Subcutaneous abdominal adipose tissue (tissue), 5 donors: ENCODE results near the gene MINDY2.
"Not testable (repeated sequence)": the region's sequence is repeated elsewhere in the genome, so short reads cannot be mapped to it uniquely, and the experiment has no call there.

Experiments
- H3K27ac ChIP-seq: one replicate; pipeline ENCODE4 v1.7.0; 2013; ENCODE audit warnings: low read depth, mild to moderate bottlenecking, inconsistent platforms, low read length, moderate library complexity
- H3K27me3 ChIP-seq, 5 donors: one replicate each; pipeline ENCODE4 v1.7.0; 2013; ENCODE audit warnings: low read length in 5 of 5, inconsistent platforms in 1 of 5; ENCODE audit not compliant: control insufficient read depth in 5 of 5, insufficient read depth in 4 of 5
- H3K36me3 ChIP-seq, 5 donors: one replicate each; pipeline ENCODE4 v1.7.0; 2013; ENCODE audit warnings: low read length in 5 of 5; ENCODE audit not compliant: control insufficient read depth in 5 of 5, insufficient read depth in 5 of 5
- H3K4me1 ChIP-seq, 5 donors: one replicate each; pipeline ENCODE4 v1.7.0; 2013; ENCODE audit warnings: low read length in 5 of 5, mild to moderate bottlenecking in 3 of 5, moderate library complexity in 1 of 5; ENCODE audit not compliant: control insufficient read depth in 5 of 5, insufficient read depth in 5 of 5
- H3K4me3 ChIP-seq, 5 donors: one replicate each; pipeline ENCODE4 v1.7.0; 2013; ENCODE audit warnings: low read length in 5 of 5, low read depth in 1 of 5
- H3K9ac ChIP-seq, 5 donors: one replicate each; pipeline ENCODE4 v1.7.0; 2013; ENCODE audit warnings: low read length in 5 of 5, mild to moderate bottlenecking in 4 of 5, moderate library complexity in 3 of 5
- H3K9me3 ChIP-seq, 5 donors: one replicate each; pipeline ENCODE4 v1.7.0; 2013; ENCODE audit warnings: low read length in 5 of 5; ENCODE audit not compliant: control insufficient read depth in 5 of 5
- donor health status: healthy.
- donor health status: healthy.
- donor health status: healthy.
- donor health status: healthy.
- donor health status: healthy.

The MINDY2 gene

GRCh38 chr15:58805095-58805494, 34.0 kb downstream of the MINDY2 start:
- Histone ChIP-seq H3K9ac (no peak overlapping the region), H3K36me3 (peaks cover 0 to 4% (median 3%) of the 10 kb centered on the region in 5 donors), H3K27me3 (no peaks in the 10 kb centered on the region), H3K27ac (no peak overlapping the region), H3K9me3 (no peaks in the 10 kb centered on the region), H3K4me3 (no peak overlapping the region), H3K4me1 (no peaks in the 10 kb centered on the region)

GRCh38 chr15:58823267-58823666, 52.2 kb downstream of the MINDY2 start:
- not testable (repeated sequence) for H3K27me3 ChIP-seq
- H3K36me3 ChIP-seq: peaks cover 0 to 14% (median 3%) of the 10 kb centered on the region in 5 donors

DNA sequence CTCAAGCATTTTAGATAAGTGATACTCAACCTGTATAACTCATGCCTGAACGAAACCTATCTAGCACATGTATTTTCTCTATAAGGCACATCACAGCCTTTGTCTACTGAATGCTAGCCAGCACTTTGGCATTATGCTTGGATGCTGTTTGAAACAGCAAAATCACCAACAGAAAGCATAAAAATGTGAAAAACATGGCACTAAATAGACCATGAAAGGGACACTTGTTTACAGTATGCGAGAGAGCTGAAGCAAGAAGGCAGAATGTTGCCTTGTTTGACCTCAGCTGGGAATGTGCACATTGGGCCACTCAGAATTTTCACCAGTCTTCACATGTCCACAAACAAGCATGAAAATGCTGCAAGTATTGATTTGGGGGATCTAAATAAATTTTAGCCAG, 59.5 kb downstream of the MINDY2 start:
- Histone ChIP-seq H3K27ac (no peak overlapping the region), H3K9me3 (no peaks in the 10 kb centered on the region), H3K36me3 (peaks cover 7 to 13% (median 10%) of the 10 kb centered on the region in 5 donors), H3K4me1 (peaks cover 0 to 5% (median 4%) of the 10 kb centered on the region in 5 donors), H3K27me3 (no peaks in the 10 kb centered on the region), H3K9ac (no peak overlapping the region), H3K4me3 (no peak overlapping the region)

More at GRCh38 chr15:58823267-58823666, 52.2 kb downstream of the MINDY2 start:
- not testable (repeated sequence) for H3K4me3 ChIP-seq, H3K9me3 ChIP-seq, H3K4me1 ChIP-seq, H3K9ac ChIP-seq, H3K27ac ChIP-seq

DNA sequence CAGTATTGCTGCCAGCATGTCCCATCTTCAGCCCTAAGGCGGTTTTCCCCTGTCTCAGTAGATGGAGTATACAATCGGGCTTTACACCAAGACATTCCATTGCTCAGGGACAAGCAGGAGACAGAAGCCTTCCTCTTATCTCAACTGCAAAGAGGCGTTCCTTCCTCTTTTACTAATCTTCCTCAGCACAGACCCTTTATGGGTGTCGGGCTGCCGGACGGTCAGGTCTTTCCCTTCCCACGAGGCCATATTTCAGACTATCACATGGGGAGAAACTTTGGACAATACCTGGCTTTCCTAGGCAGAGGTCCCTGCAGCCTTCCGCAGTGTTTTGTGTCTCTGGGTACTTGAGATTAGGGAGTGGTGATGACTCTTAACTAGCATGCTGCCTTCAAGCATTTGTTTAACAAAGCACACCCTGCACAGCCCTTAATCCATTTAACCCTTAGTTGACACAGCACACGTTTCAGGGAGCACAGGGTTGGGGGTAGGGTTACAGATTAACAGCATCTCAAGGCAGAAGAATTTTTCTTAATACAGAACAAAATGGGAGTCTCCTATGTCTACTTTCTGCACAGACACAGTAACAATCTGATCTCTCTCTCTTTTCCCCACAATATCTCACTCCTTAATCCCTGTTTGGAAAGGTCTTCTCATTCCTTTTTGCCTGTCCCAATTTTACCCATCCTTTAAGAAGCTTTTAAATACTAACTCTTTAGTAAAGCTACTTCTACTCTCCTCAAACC, 62.8 kb downstream of the MINDY2 start:
- H3K36me3 ChIP-seq: peaks cover 4 to 13% (median 10%) of the 10 kb centered on the region in 5 donors
- H3K9ac ChIP-seq, H3K4me3 ChIP-seq, H3K4me1 ChIP-seq, H3K27ac ChIP-seq, H3K27me3 ChIP-seq, H3K9me3 ChIP-seq: not testable (repeated sequence)

DNA sequence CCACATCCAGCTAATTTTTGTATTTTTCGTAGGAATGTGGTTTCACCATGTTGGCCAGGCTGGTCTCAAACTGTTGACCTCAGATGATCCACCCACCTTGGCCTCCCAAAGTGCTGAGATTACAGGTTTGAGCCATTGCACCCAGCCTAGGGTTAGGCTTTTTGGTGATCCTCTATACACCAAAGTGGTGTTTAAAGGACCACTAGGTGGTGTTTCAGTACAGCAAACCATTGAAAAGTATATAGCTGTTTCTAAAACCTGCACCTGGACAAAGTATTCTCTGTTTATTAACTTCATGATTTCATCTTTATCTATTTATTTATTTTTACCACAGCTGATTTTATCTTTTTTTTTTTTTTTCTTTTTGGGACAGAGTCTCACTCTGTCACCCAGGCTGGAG, 68.4 kb downstream of the MINDY2 start:
- no peaks in the 10 kb centered on the region for H3K4me1 ChIP-seq
- H3K27me3 ChIP-seq: no peaks in the 10 kb centered on the region
- no peak overlapping the region for H3K9ac ChIP-seq
- no peaks in the 10 kb centered on the region for H3K9me3 ChIP-seq
- no peak overlapping the region for H3K27ac ChIP-seq
- peaks cover 0 to 7% (median 0%) of the 10 kb centered on the region in 5 donors for H3K36me3 ChIP-seq
- H3K4me3 ChIP-seq: no peak overlapping the region

DNA sequence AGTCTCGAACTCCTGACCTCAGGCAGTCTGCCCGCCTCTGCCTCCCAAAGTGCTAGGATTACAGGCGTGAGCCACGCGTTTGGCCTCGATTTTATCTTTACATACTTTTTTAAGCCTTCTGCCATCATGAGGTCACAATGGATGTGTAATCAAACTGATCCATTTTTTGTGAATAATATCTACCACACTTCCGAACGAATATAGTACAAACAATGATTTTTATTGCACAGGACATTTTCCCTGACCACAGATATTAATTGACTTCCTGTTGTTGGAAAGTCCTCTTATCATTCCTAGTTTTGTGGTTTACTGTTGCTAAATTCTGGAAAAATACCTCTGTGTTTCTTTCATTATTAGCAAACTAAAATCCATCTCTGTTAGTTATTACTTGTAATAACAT, 68.9 kb downstream of the MINDY2 start:
- H3K27ac ChIP-seq: no peak overlapping the region
- H3K27me3 ChIP-seq: no peaks in the 10 kb centered on the region
- H3K4me3 ChIP-seq: no peak overlapping the region
- no peaks in the 10 kb centered on the region for H3K9me3 ChIP-seq
- peaks cover 0 to 7% (median 0%) of the 10 kb centered on the region in 5 donors for H3K36me3 ChIP-seq
- H3K4me1 ChIP-seq: no peaks in the 10 kb centered on the region
- H3K9ac ChIP-seq: no peak overlapping the region

DNA sequence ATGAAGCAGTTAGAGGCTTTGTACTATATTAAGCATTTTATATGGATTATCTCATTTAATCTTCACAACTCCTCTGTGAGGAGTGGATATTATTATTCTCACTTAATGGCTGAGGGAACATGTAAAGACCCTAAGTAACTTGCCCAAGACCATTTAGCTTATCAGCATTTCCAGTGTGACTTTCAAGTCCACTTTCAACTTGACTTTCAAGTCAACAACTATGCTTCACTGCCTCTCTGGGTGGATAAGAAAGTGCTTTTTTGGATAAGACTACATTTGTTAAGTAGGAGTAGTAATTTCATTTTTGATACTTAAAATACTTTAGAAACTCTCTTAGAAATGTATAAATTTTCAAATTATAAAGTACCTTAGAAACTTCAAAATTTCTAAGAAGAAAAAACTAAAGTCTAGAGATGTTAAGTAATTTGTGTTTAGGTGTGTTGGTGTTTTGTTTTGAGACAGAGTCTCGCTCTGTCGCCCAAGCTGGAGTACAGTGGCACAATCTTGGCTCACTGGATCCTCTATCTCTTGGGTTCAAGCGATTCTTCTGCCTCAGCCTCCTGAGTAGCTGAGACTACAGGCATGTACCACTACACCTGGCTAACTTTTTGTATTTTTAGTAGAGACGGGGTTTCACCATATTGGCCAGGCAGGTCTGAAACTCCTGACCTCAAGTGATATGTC, 71.8 kb downstream of the MINDY2 start:
- no peak overlapping the region for H3K9ac ChIP-seq
- H3K9me3 ChIP-seq: no peaks in the 10 kb centered on the region
- H3K27ac ChIP-seq: no peak overlapping the region
- no peaks in the 10 kb centered on the region for H3K4me1 ChIP-seq
- H3K4me3 ChIP-seq: no peak overlapping the region
- H3K27me3 ChIP-seq: no peaks in the 10 kb centered on the region
- peaks cover 7 to 12% (median 8%) of the 10 kb centered on the region in 5 donors for H3K36me3 ChIP-seq

DNA sequence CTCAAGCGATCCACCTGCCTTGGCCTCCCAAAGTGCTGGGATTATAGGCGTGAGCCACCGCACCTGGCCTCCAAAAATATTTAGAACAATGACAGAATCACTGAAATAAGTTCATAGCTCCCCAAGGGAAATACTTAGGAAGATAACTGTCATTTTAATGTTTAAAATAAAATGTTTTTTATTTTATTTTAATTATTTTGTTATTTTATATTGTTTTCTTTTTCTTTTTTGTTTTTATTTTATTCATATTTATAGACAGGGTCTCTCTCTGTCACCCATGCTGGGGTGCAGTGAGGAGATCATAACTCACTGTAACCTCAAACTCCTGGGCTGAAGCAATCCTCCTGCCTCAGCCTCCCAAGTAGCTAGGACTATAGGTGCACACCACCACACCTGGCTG, 80.1 kb downstream of the MINDY2 start:
- not testable (repeated sequence) for H3K27me3 ChIP-seq, H3K9ac ChIP-seq, H3K9me3 ChIP-seq, H3K4me3 ChIP-seq, H3K4me1 ChIP-seq, H3K27ac ChIP-seq
- peaks cover 12 to 20% (median 16%) of the 10 kb centered on the region in 5 donors for H3K36me3 ChIP-seq

DNA sequence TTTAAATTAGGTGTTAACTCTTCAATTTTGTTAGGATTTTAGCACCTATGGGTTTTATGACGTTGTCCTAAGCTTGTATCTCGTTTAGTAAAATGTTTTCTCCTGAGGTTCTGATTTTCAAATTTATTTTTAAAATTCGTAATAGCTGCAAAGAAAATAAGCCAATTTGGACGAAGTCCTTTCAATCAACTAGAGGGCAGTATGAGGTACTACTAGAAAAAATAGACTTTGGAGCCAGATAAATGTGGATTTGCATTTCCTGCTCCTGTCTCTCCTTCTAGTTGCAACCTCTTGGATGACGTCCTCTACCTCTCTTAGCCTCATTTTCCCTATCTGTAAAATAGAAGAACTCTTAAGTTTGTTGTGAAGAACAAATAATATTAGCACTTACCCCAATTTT, 81.2 kb downstream of the MINDY2 start:
- Histone ChIP-seq H3K27ac (no peak overlapping the region), H3K9me3 (no peaks in the 10 kb centered on the region), H3K4me1 (no peaks in the 10 kb centered on the region), H3K4me3 (no peak overlapping the region), H3K36me3 (peaks cover 11 to 20% (median 14%) of the 10 kb centered on the region in 5 donors), H3K27me3 (no peaks in the 10 kb centered on the region), H3K9ac (no peak overlapping the region)

DNA sequence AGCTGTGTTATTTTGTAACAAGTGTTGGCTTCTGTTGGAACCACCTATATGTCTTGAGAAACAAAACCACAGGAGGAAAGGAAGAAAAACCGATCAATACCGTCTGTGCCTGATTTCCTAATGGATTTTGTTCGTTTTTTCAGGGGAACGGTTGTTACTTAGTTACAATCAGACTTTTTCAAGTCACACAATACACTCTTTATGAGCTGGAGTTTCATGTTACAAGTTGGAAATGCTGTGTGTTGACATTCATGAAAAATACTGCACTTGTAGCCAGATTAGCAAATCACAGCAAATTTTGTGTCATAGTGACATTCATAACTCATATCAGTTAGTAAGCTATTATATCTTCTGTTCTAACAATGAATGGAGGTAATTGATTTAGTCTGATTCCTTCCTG, 83.5 kb downstream of the MINDY2 start:
- Histone ChIP-seq H3K9me3 (no peaks in the 10 kb centered on the region), H3K4me3 (no peak overlapping the region), H3K27me3 (no peaks in the 10 kb centered on the region), H3K27ac (no peak overlapping the region), H3K36me3 (peaks cover 3 to 13% (median 7%) of the 10 kb centered on the region in 5 donors), H3K9ac (no peak overlapping the region), H3K4me1 (no peaks in the 10 kb centered on the region)
